Hematopoietic multipotent progenitor cell treated with erythropoietin and hydrocortisone succinate and interleukin-3 and kit ligand, for 6 days (in vitro differentiated cells): ENCODE data around the gene GABRQ.
"Not testable (repeated sequence)": the region's sequence is repeated elsewhere in the genome, so short reads cannot be mapped to it uniquely, and the experiment has no call there.

ENCODE experiments used
- DNase-seq: peaks from one replicate; pipeline ENCODE4 v3.0.0-alpha.2; 2015

The GABRQ gene

GRCh38 chrX:152663086-152663485, 25.4 kb downstream of the GABRQ start:
- DNase-seq: no peak

- DNase-seq: no peak
These were observed 36.4 kb downstream of the GABRQ start for GRCh38 chrX:152674135-152674534.

GRCh38 chrX:152674652-152675051, 37.0 kb downstream of the GABRQ start:
- DNase-seq: not testable (repeated sequence)

DNA sequence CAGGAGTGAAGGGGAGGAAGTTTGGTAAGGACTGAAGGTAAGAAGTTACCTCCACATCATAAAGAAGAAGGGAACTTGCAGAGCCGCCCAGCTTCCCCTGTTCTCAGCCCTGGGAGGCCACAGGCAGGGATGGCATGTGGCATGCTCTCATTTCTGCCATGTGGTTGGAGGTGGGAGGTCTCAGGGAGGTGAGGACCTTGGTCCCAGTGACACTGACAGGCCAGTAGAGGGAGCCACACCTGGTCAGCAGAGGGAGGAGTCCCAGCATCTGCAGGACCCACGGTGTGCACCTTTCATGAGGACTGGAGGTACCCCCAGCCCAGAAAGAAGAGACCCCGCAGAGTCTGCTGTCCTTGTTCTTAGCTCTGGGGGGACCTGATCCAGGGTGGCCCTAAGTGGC, 43.3 kb downstream of the GABRQ start:
- DNase-seq: not testable (repeated sequence)

DNA sequence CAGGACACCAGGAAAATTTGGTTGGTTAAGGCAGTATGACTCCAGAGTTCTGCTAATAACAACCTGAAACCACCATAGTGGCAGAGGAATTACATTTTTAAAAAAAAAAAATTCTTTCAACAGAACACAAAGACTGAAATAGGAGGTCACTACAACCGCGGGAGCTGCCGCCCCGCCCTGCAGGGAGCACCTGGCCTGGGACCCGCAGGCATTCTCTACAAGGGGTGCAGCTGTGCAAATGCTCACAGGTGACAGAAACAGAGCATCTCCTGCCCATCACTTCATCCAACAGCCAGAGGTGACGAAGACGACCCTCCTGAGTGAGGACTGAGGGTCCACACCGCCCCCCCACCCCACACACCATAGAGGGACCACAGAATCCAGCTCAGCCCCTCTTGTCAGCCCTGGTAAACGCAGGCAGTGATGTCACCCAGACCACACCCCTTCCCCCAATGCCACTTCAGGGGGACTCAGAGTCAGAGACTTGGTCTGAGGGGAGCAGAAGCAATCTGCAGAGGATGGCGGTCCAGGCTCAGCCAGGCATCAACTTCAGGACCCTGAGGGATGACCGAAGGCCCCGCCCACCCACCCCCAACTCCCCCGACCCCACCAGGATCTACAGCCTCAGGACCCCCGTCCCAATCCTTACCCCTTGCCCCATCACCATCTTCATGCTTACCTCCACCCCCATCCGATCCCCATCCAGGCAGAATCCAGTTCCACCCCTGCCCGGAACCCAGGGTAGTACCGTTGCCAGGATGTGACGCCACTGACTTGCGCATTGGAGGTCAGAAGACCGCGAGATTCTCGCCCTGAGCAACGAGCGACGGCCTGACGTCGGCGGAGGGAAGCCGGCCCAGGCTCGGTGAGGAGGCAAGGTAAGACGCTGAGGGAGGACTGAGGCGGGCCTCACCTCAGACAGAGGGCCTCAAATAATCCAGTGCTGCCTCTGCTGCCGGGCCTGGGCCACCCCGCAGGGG, 60.5 kb downstream of the GABRQ start, which contains the start of gene MAGEA3:
MAGEA3 (plus strand) TSS at position 843 of the 980 bp plus-strand sequence. CDS start 2,039 bp downstream, outside the sequence.
- not testable (repeated sequence) for DNase-seq

DNA sequence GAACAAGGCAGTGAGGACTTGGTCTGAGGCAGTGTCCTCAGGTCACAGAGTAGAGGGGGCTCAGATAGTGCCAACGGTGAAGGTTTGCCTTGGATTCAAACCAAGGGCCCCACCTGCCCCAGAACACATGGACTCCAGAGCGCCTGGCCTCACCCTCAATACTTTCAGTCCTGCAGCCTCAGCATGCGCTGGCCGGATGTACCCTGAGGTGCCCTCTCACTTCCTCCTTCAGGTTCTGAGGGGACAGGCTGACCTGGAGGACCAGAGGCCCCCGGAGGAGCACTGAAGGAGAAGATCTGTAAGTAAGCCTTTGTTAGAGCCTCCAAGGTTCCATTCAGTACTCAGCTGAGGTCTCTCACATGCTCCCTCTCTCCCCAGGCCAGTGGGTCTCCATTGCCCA, 62.7 kb downstream of the GABRQ start:
- not testable (repeated sequence) for DNase-seq

GRCh38 chrX:152706500-152706899, 68.8 kb downstream of the GABRQ start:
- not testable (repeated sequence) for DNase-seq
